K562 (cell line): Measurements from ENCODE around the gene FBXO17. TPM values are rescaled to one million over a fixed set of nuclear protein-coding genes. Genes with fewer than 3 reads are reported as not detected.

Source experiments
- ATAC-seq: fragments of 200-7000 bp; cut with Tn5 transposase; 3 replicates; pipeline ENCODE4 v1.9.1; 2020; ENCODE audit warnings: moderate library complexity
- BruUV-seq: library from RNA; stranded (reverse); fragments of 400-500 nt; replicated peaks from 2 replicates; lab custom pipeline; 2021; lab: Mats Ljungman, UMichigan
- CTCF ChIA-PET: fragments of 300-600 bp; formaldehyde crosslinking; extraction: SDS; loops from one replicate; lab custom pipeline; 2021; ENCODE audit warnings: low intra/inter-chr PET ratio; lab: Yijun Ruan, JAX
- POLR2A ChIA-PET: fragments of 300-600, 350-650 bp; sonication (Branson Sonifier 250); formaldehyde crosslinking; extraction: SDS; loops from one replicate; lab custom pipeline; 2021; ENCODE audit warnings: antibody characterized with exemption, inconsistent platforms; lab: Yijun Ruan, JAX
- DNase-seq, 4 experiments: peaks; one replicate each; pipeline versions ENCODE4 v3.0.0 to v3.0.0-alpha.2; 2011 to 2018; ENCODE audit warnings: low spot score in 3 of 4, mixed read lengths in 3 of 4; ENCODE audit errors: extremely low read depth in 1 of 4
- FAIRE-seq: peaks from 2 replicates; lab custom pipeline; 2011; peaks lifted over from hg19 to GRCh38; lab: Jason Lieb, UNC
- H2AFZ ChIP-seq: 2 replicates; pipeline ENCODE4 v1.6.0; 2011; ENCODE audit warnings: low read depth, low read length, control low read depth, inconsistent platforms
- H3K27ac ChIP-seq: fragments of 200-600 bp; 3 replicates; pipeline ENCODE4 v1.8.0; 2011; ENCODE audit warnings: low read depth, mild to moderate bottlenecking, control low read depth, inconsistent platforms, low read length, moderate library complexity, mixed read lengths; ENCODE audit errors: extremely low read depth
- H3K27me3 ChIP-seq, 2 experiments: fragments of 300-600 bp in 1 of 2; 2 replicates in 1 of 2; 3 replicates in 1 of 2; pipeline versions ENCODE4 v1.6.0 to v1.8.0; 2011; ENCODE audit warnings: inconsistent platforms in 2 of 2, low read length in 2 of 2, mild to moderate bottlenecking in 1 of 2, mixed read lengths in 1 of 2, moderate library complexity in 1 of 2; ENCODE audit not compliant: control insufficient read depth in 2 of 2, insufficient read depth in 2 of 2
- H3K36me3 ChIP-seq: fragments of 300-600 bp; 3 replicates; pipeline ENCODE4 v1.8.0; 2011; ENCODE audit warnings: mild to moderate bottlenecking, low read length, inconsistent platforms; ENCODE audit not compliant: control insufficient read depth, insufficient read depth
- H3K4me1 ChIP-seq, 2 experiments: fragments of 200-600 bp in 1 of 2; replicated peaks in 1 of 2; 2 replicates in 1 of 2; 3 replicates in 1 of 2; pipeline versions ENCODE4 v1.5.1 to v1.8.0; 2011; ENCODE audit warnings: inconsistent platforms in 2 of 2, low read length in 2 of 2, mild to moderate bottlenecking in 1 of 2, mixed read lengths in 1 of 2, moderate library complexity in 1 of 2; ENCODE audit not compliant: control insufficient read depth in 2 of 2, insufficient read depth in 2 of 2
- H3K4me2 ChIP-seq: 2 replicates; pipeline ENCODE4 v1.6.1; 2011; ENCODE audit warnings: low read length, control low read depth, inconsistent platforms, mixed read lengths; ENCODE audit not compliant: insufficient read depth
- H3K4me3 ChIP-seq: fragments of 200-600 bp; sonication (generic), shearing (Covaris generic); 2 replicates; pipeline ENCODE4 v1.5.1; 2016; ENCODE audit warnings: control low read depth, inconsistent platforms
- H3K79me2 ChIP-seq: fragments of 200-600 bp; 3 replicates; pipeline ENCODE4 v1.8.0; 2011; ENCODE audit warnings: low read length, inconsistent platforms; ENCODE audit not compliant: control insufficient read depth, insufficient read depth
- H3K9ac ChIP-seq, 2 experiments: 2 replicates each; pipeline versions ENCODE4 v1.6.0 to v1.6.1; 2011; ENCODE audit warnings: low read depth in 2 of 2, low read length in 2 of 2, control low read depth in 1 of 2, inconsistent platforms in 1 of 2, mild to moderate bottlenecking in 1 of 2, mixed read lengths in 1 of 2; ENCODE audit not compliant: insufficient read depth in 1 of 2
- H3K9me1 ChIP-seq: one replicate; pipeline ENCODE4 v1.6.0; 2011; ENCODE audit warnings: inconsistent platforms, mild to moderate bottlenecking, low read length, moderate library complexity; ENCODE audit not compliant: control insufficient read depth, insufficient read depth
- H3K9me3 ChIP-seq: replicated peaks from 2 replicates; pipeline ENCODE4 v1.5.1; 2011; ENCODE audit warnings: low read depth, low read length, inconsistent platforms; ENCODE audit not compliant: control insufficient read depth, insufficient read depth
- H4K20me1 ChIP-seq: replicated peaks from 2 replicates; pipeline ENCODE4 v1.6.1; 2011; ENCODE audit warnings: low read length, inconsistent platforms, mixed read lengths; ENCODE audit not compliant: control insufficient read depth, insufficient read depth
- BMI1 ChIP-seq: fragments of 150-350 bp; IDR thresholded peaks from 2 replicates; pipeline ENCODE4 v1.6.1; 2014; ENCODE audit warnings: low read length
- COPS2 ChIP-seq: fragments of 450-650 bp; conservative IDR thresholded peaks from 2 replicates; pipeline ENCODE4 v1.6.1; 2016; ENCODE audit warnings: mild to moderate bottlenecking, moderate library complexity
- KDM4B ChIP-seq, 2 experiments: fragments of 450-650 bp in 1 of 2; sonication (generic) in 1 of 2; IDR thresholded peaks; 2 replicates each; pipeline ENCODE4 v1.6.1; 2016 to 2017; ENCODE audit warnings: borderline replicate concordance in 2 of 2, antibody characterized with exemption in 1 of 2, low read depth in 1 of 2, mild to moderate bottlenecking in 1 of 2
- MAFF ChIP-seq: IDR thresholded peaks from 2 replicates; pipeline ENCODE4 v1.6.1; 2012; ENCODE audit warnings: low read length, improper control_type of control experiment
- NFXL1 ChIP-seq: fragments of 450-650 bp; formaldehyde crosslinking; IDR thresholded peaks from 2 replicates; pipeline ENCODE4 v1.4.0; 2021; ENCODE audit warnings: mild to moderate bottlenecking
- PHB ChIP-seq: fragments of 250-450 bp; sonication (Bioruptor Pico); IDR thresholded peaks from 2 replicates; pipeline ENCODE4 v1.5.0; 2021
- SMARCA5 ChIP-seq: fragments of 450-650 bp; IDR thresholded peaks from 2 replicates; pipeline ENCODE4 v1.6.1; 2016
- ZFP30 ChIP-seq: fragments of 250-450 bp; sonication (Bioruptor Pico); IDR thresholded peaks from 2 replicates; pipeline ENCODE4 v1.8.0; 2022; ENCODE audit warnings: moderate library complexity, mild to moderate bottlenecking, inconsistent platforms, borderline replicate concordance
- WGBS: fragments of 100-300 bp; shearing (Covaris generic); methylation state at CpG from one replicate; pipeline ENCODE4 v1.1.6; 2016; ENCODE audit warnings: low coverage, mixed read lengths; ENCODE audit not compliant: insufficient coverage; ENCODE audit errors: missing lambda C conversion rate; 5-methylcytosine and 5-hydroxymethylcytosine counted together
- in situ Hi-C: fragments of 300-500 bp; cut with MboI; formaldehyde crosslinking; loops from 4 replicates; pipeline ENCODE4 v1.15.0; 2018; ENCODE audit warnings: inconsistent platforms, mixed read lengths
- intact Hi-C: fragments of 100-400 bp; cut with micrococcal nuclease; formaldehyde crosslinking; loops from 2 replicates; pipeline ENCODE4 v1.14.2; 2022
- polyA plus RNA-seq, 8 experiments: library from polyadenylated mRNA; depleted of rRNA in 4 of 8; stranded (reverse) in 5 of 8; unstranded in 3 of 8; fragments of >200 nt; fragmentation: Nextera tagmentation in 2 of 8; fragmentation: Illumina TruSeq in 1 of 8; extraction: Ambion mirVana in 2 of 8; extraction: Trizol in 1 of 8; gene quantifications; 2 replicates each; pipeline versions ENCODE4 v1.2.1 to v1.2.3, GENCODE V29; 2011 to 2014; ENCODE audit warnings: inconsistent platforms in 1 of 8, missing spikeins in 1 of 8
- total RNA-seq, 7 experiments: library from RNA; depleted of rRNA in 6 of 7; stranded (reverse); fragments of >200 nt in 6 of 7; fragmentation: Illumina TruSeq in 2 of 7; extraction: Trizol in 2 of 7; gene quantifications; 2 replicates each; pipeline versions ENCODE4 v1.2.1 to v1.2.3, GENCODE V29; 2011 to 2021; ENCODE audit warnings: low replicate concordance in 1 of 7

Gene FBXO17
- total and polyA plus RNA-seq, 9 of the 15 experiments (the other 6 are each of a cell fraction or from before 2014, with no cell fraction given) = 4.1 to 27.1 (median 19.0) TPM

- Histone ChIP-seq H3K9ac (0 out of 4 replicates have a peak overlapping the region, but pooled peaks of 1 of the 2 experiments have one; percentile 71), H3K9me3 (peaks cover 6% of the 10 kb centered on the region; the same call in 1 of the 2 replicates), H3K36me3 (no peaks in the 10 kb centered on the region), H3K79me2 (peaks cover 16% of the 10 kb centered on the region), H3K27me3 (no peaks in the 10 kb centered on the region; a peak in 1 of 5 replicates), H3K4me2 (no peak overlapping the region), H2AFZ (peak overlapping the region; percentile 49), H4K20me1 (no peaks in the 10 kb centered on the region), H3K27ac (no peak overlapping the region), H3K9me1 (no peaks in the 10 kb centered on the region), H3K4me1 (peaks cover 13 to 25% of the 10 kb centered on the region in 2 experiments; a peak in 4 of 5 replicates), H3K4me3 (no peak overlapping the region)
- WGBS = 48% methylated on average over 3 of the region's 3 CpGs
- TF ChIP-seq COPS2 (no peak), SMARCA5 (no peak), ZFP30 (CRISPR knock-in tag) (no peak)
- DNase-seq = no peak
- no TSS peak for BruUV-seq
- FAIRE-seq = no peak
- ATAC-seq = no peak
- in situ Hi-C loops (no loop called here), intact Hi-C loops (loop anchor here (5.0 kb wide), 1 partner anchor 54 kb away; the partner anchor contains the start of gene FBXO27)
- CTCF ChIA-PET = no interaction called here
- POLR2A ChIA-PET = interaction anchor here (0.7 kb wide), 1 partner anchor 898 kb away, joined by 4 read pairs; no protein-coding TSS in a partner anchor
These were observed 2.8 kb upstream of the FBXO17 start for GRCh38 chr19:38978326-38978689.

GRCh38 chr19:38977445-38978325, 2.1 kb upstream of the FBXO17 start:
- TF ChIP-seq PHB (no peak), MAFF (no peak), BMI1 (no peak), KDM4B (IDR thresholded peaks at IDR 0.05; ENCODE audit: borderline replicate concordance in 2 of 2, low read depth in 1 of 2) (no peak), NFXL1 (CRISPR knock-in tag) (no peak)
- ChIA-PET CTCF (no interaction called here), POLR2A (interaction anchor here (0.7 kb wide), 1 partner anchor 74 kb away, joined by 3 read pairs; no protein-coding TSS in a partner anchor)
- peak overlapping the region; percentile 56 for H2AFZ ChIP-seq
- H3K4me3 ChIP-seq = no peak overlapping the region
- FAIRE-seq (peak; percentile 23), ATAC-seq (no peak), DNase-seq (no peak)
- peaks cover 6% of the 10 kb centered on the region; the same call in 1 of the 2 replicates for H3K9me3 ChIP-seq
- in situ Hi-C loops = no loop called here
- H3K4me2 ChIP-seq = no peak overlapping the region
- no peaks in the 10 kb centered on the region for H3K9me1 ChIP-seq
- peak overlapping the region in 1 of 2 experiments; percentile 71; a peak in 1 of 4 replicates for H3K9ac ChIP-seq
- H3K27ac ChIP-seq = no peak overlapping the region
- intact Hi-C loops = loop anchor here (5.0 kb wide), 1 partner anchor 55 kb away; the partner anchor contains the start of gene FBXO27
- no peaks in the 10 kb centered on the region for H3K36me3 ChIP-seq
- peaks cover 17% of the 10 kb centered on the region for H3K79me2 ChIP-seq
- no peaks in the 10 kb centered on the region; a peak in 1 of 5 replicates for H3K27me3 ChIP-seq
- WGBS = 72% methylated on average over 15 of the region's 15 CpGs
- BruUV-seq = no TSS peak
- no peaks in the 10 kb centered on the region for H4K20me1 ChIP-seq
- peaks cover 13 to 25% of the 10 kb centered on the region in 2 experiments; a peak in 4 of 5 replicates for H3K4me1 ChIP-seq
